ENCODE results near the gene ARHGAP6.

Gene ARHGAP6

GRCh38 chrX:11215191-11215921 lies 450.4 kb downstream of the ARHGAP6 start:
- DNase-seq: no peak

GRCh38 chrX:11214346-11215190 lies 451.2 kb downstream of the ARHGAP6 start:
- DNase-seq: no peak

- DNase-seq: no peak
Measured at GRCh38 chrX:11212741-11213140, 453.0 kb downstream of the ARHGAP6 start.

- DNase-seq: no peak
Measured at GRCh38 chrX:11210415-11210801, 455.3 kb downstream of the ARHGAP6 start.

- no peak for DNase-seq
Measured at GRCh38 chrX:11209798-11210414, 455.8 kb downstream of the ARHGAP6 start.

GRCh38 chrX:11206716-11207115 lies 459.0 kb downstream of the ARHGAP6 start:
- no peak for DNase-seq

GRCh38 chrX:11205796-11206195 lies 459.9 kb downstream of the ARHGAP6 start:
- DNase-seq: no peak

- DNase-seq: no peak
Measured at GRCh38 chrX:11197671-11198070, 468.0 kb downstream of the ARHGAP6 start.

- no peak for DNase-seq
Measured at GRCh38 chrX:11196476-11196875, 469.2 kb downstream of the ARHGAP6 start.

- no peak for DNase-seq
Measured at GRCh38 chrX:11193035-11193469, 472.7 kb downstream of the ARHGAP6 start.

GRCh38 chrX:11190745-11191510 lies 474.8 kb downstream of the ARHGAP6 start:
- no peak for DNase-seq

- no peak for DNase-seq
Measured at GRCh38 chrX:11189097-11189496, 476.6 kb downstream of the ARHGAP6 start.

GRCh38 chrX:11188664-11189063 lies 477.1 kb downstream of the ARHGAP6 start:
- no peak for DNase-seq

- no peak for DNase-seq
Measured at GRCh38 chrX:11187001-11187400, 478.7 kb downstream of the ARHGAP6 start.

GRCh38 chrX:11185861-11186260 lies 479.9 kb downstream of the ARHGAP6 start:
- no peak for DNase-seq

GRCh38 chrX:11180571-11180970 lies 485.1 kb downstream of the ARHGAP6 start:
- no peak for DNase-seq

- DNase-seq: no peak
Measured at GRCh38 chrX:11172415-11172814, 493.3 kb downstream of the ARHGAP6 start.

- DNase-seq: no peak
Measured at GRCh38 chrX:11171956-11172355, 493.8 kb downstream of the ARHGAP6 start.

- DNase-seq: no peak
Measured at GRCh38 chrX:11164433-11164832, 501.3 kb downstream of the ARHGAP6 start.

GRCh38 chrX:11159149-11159548 lies 506.6 kb downstream of the ARHGAP6 start:
- DNase-seq: no peak

- no peak for DNase-seq
Measured at GRCh38 chrX:11151799-11152559, 513.7 kb downstream of the ARHGAP6 start.

- DNase-seq: no peak
Measured at GRCh38 chrX:11148401-11148800, 517.3 kb downstream of the ARHGAP6 start.
